Measurements from ENCODE around the gene TSPYL1.
"Not testable (repeated sequence)": the region's sequence is repeated elsewhere in the genome, so short reads cannot be mapped to it uniquely, and the experiment has no call there.

TSPYL1 gene

DNA sequence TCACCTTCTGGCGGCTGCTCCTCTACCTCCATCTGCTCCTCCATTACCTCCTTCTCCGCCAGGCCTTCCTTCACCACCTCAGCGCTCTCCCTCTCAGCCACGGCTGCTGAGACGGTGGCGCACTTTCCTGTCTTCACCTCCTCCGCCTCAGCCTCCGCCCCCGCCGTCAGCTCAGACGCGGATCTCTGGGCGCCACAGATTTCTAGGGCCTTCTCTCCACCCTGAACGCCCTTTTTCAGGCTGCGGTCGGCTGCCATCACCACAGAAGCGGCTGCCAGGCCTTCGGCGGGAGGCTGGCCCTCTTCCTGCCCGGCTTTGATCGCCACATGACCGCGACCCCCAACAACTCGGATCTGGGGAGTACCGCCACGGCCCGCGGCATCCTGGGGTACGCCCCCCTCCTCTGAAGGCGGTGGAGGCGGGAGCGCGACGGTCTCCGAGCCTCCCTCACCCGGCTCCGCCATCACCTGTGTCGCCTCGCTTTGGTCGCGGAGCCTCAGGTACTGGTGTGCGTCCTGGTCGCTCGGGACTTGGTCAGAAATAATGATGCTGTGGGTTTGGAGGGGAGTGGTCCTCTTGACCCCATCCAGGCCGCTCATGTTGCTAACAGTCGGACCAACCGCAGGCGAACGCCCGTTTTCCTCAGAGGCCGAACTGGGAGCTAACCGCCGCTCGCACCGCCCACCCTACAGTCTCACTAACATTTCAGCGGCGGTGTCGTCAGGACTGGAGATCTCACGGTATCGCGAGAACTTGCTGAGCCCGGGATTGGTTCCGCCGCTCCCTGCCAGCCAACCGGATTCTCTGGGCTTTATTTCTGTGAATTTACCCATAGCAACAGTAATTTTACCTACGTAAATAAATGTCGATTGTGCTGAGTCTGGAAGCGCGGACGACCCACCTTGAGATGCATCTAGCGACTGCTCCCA, at the start of gene TSPYL1:
TSPYL1 (minus strand) TSS at position 699 of the 929 bp plus-strand sequence; CDS start at position 599, 100 bp downstream.
- DNase-seq: peak; percentile 93 to 94

DNA sequence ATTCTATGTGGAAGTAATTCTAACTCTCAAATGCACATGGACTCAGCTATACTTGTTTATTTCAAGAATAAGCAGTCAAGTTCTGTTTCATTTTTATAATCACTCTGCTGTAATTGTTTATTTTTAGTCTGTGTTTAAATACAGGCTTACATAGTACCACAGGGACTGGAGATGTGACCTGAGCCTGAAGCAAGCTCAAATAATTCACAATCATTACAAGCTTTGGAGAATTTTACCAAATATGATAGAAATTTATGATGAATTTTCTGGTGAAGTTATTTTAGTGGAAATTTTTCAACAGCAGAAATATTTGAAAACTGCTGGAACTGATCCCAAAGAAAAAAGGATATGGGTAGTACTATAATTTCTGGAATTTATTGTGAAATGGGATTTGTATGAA, 49.4 kb upstream of the TSPYL1 start:
- DNase-seq: no peak

GRCh38 chr6:116328528-116328903, 48.8 kb upstream of the TSPYL1 start:
- DNase-seq: no peak

DNA sequence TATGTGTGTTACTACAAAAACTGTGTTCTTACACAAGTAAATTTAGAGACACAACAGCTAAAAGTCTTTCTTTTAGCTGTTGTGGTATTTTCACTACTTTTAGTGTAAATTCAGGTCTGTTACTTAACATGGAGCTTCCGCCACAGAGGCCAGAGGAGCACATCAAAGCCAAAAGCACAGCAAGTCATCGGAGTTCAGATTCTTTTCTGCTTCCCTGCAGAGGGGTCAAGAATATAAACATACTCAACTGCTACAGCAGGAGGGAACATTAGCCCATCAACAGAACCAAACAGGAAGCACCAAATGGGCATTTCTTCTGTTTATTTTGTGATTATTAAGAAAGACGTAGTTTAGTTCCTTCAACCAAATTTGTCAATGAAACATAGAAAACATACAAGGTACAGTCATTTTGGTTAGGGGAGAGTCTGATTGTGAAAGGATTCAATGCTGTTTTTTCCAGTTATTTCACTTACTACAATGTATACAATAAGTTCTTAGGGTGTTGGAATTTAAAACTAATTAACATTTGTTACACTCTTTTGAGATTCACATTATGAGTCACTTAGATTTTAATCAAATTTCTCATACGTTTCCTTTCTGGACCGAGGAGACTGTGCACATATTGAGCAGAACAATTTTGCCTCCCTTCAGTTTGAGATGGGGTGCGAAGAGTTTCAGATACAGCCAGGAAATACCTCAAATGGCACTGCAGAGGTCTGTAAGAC, 48.2 kb upstream of the TSPYL1 start:
- no peak for DNase-seq

DNA sequence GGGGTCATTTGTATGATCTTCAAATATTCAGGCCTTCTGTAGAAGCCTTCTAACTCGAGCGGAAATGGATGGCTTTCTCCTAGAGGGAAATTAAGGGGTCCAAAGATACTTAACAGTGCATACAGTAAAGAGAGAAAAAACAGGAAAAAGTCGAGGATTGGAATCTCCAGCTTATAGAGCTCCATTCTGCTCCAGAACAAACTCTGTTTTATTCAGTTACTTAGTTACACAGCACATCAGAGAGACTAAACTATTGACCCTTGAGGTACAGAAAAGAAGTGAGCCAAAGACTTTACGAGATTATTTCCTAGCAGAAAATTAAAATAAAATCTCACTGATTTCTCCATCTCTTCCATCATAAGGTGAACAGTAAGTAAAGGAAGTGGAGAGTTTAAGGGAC, 47.3 kb upstream of the TSPYL1 start:
- no peak for DNase-seq

DNA sequence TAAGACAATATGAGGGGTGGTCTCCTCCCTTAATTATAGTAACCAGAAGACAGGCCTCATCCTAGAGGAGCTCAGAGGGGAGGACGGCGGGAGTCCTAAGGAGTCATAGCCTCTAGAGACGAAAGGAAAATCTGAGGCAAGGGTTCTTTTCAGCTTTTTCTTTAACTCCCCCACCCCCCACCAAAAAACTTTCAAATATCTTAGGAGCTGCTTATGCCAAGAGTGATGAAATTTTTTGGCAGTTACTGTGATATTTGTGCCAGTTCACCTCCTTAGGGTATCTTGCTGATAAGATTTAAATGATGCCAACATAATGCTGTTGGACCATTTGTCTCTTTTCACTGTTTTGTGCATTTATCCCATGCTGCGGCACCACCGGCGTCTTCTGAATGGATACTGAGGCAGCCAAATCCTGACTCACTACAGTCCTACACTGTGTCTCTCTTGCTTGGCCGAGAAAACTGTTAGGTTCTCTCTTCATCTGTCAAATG, 46.5 kb upstream of the TSPYL1 start:
- no peak for DNase-seq

DNA sequence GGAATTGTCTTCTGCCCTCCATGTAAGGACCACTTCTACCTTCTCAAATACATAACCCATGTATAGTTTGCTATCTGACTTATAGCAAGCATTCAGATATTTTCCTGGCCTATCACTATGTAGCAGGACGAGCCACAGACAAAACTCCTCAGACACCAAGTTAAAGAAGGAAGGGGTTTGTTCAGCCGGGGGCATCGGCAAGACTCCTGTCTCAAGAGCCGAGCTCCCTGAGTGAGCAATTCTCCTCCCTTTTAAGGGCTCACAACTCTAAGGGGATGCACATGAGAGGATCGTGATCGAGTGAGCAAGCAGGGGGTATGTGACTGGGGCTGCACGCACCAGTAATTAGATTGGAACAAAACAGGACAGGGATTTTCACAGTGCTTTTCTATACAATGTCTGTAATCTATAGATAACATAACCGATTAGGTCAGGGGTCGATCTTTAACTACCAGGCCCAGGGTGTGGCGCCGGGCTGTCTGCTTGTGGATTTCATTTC, 46.0 kb upstream of the TSPYL1 start:
- not testable (repeated sequence) for DNase-seq

GRCh38 chr6:116323863-116324262, 44.1 kb upstream of the TSPYL1 start:
- DNase-seq: no peak

DNA sequence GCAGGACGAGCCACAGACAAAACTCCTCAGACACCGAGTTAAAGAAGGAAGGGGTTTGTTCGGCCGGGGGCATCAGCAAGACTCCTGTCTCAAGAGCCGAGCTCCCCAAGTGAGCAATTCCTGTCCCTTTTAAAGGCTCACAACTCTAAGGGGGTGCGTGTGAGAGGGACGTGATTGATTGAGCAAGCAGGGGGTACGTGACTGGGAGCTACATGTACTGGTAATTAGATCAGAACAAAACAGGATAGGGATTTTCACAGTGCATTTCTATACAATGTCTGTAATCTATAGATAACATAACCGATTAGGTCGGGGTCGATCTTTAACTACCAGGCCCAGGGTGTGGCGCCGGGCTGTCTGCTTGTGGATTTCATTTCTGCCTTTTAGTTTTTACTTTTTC, 42.2 kb upstream of the TSPYL1 start:
- DNase-seq: not testable (repeated sequence)

GRCh38 chr6:116316772-116317467, 37.2 kb upstream of the TSPYL1 start:
- no peak for DNase-seq

DNA sequence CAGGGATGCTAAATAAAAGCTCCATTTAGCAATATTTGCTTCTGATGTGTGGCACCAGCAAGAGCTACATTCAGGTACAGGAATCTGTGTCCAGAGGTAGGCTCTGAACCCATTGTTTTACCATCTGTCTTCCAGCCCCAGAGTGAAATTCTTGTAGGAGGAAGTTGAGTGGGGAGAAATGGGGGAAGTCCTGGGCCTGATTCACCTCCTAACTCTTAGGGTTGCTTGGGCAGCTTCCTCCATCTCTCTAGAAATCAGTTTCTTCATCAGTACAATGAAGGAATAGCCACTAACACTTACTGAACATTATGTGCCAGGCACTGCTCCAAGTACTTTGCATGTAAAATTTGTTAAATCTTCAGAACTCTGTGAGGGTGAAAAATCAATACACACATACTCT, 35.1 kb upstream of the TSPYL1 start:
- DNase-seq: no peak

- no peak for DNase-seq
Observed at GRCh38 chr6:116314218-116314617, 34.5 kb upstream of the TSPYL1 start.

DNA sequence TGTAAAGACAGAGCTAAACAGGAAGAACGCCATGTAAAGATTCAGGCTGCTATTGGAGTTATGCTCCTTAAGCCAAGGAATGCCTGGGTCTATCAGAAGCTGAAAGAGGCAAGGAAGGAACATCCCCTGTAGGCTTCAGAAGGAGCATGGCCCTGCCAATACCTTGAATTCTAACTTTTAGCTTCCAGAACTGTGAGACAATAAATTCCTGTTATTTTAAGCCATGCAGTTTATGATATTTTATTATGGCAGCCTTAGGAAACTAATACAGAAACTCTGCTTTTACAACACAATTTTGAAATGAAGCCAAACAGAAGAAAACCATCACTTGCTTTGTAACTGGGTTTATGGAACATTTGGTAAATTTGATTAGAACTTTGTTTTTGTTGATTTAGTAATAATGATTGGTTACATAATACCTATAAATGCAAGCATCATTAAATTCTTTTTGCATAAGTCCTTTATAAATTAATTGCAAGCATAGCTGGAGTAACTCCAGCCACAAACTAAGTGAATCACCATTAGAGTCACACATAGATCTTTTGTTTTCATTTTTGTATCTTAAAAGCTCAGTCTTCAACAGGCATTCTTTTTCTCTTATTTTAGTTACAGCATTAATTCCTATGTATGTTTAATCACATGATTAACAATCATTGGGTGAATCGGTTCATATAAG, 33.5 kb upstream of the TSPYL1 start:
- no peak for DNase-seq

GRCh38 chr6:116309657-116310056, 29.9 kb upstream of the TSPYL1 start:
- no peak for DNase-seq

GRCh38 chr6:116309001-116309400, 29.3 kb upstream of the TSPYL1 start:
- DNase-seq: no peak

DNA sequence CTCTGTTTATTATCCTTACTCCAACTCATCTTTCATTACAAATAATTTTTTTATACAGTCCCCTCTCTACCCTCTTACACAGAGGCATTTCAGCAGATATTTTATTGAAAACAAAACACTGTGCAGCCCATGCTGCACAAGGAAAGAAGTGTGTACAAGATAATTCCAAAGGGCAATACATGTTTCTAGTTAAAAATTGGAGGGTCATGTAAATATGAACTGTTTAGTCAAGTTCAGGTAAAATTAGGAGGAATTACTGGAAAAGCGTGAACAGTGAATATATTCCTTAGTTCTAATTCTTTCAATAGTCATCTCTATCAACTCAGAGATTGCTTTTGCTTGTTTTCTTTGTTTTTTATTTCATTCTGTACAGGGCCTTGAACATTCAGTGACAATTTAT, 27.9 kb upstream of the TSPYL1 start:
- no peak for DNase-seq

DNA sequence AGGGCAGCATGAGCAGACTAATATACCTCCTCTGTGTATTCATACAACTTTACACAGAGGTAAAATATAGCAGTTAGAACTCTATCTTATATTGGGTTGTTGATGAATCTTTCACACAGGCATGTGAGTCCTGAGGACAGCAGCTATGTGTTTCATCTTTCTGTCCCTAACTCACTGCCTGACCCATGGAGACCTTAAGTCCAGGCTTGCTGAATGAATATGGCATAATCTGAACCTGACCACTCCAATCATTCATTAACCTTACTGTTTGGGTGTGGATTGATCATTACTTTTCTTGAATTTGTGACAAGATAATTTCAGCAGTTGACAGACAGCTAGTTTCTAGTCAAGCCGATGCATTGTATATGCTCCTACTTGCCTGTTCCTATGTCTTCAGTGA, 27.3 kb upstream of the TSPYL1 start:
- DNase-seq: no peak

DNA sequence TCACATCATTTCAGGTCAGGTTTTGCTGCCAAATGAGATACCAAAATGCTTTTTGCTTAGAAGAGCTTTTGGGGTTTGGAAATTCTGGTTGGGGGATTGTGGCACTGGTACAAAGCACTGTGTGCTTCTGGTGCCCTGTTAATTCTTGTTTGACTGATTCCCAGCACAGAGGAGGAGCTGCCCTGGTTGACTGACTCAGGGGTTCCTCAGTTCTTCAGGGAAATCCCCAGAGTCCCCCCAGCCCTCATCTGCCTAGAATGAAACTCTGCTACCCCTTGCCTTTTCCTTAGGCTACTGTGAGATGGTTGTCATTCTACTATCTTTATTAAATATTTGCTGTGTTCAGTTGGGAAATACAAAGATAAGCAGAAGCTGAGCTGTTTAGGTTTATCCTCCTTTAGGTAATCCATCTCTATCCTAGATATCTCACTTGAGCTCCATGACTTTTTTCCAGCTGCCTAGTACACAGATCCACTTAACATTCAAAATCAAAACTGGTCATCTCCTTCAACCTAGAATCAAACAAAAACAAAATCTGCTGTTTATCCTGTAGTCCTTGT, 24.9 kb upstream of the TSPYL1 start:
- no peak for DNase-seq

GRCh38 chr6:116301104-116301503, 21.4 kb upstream of the TSPYL1 start:
- no peak for DNase-seq

DNA sequence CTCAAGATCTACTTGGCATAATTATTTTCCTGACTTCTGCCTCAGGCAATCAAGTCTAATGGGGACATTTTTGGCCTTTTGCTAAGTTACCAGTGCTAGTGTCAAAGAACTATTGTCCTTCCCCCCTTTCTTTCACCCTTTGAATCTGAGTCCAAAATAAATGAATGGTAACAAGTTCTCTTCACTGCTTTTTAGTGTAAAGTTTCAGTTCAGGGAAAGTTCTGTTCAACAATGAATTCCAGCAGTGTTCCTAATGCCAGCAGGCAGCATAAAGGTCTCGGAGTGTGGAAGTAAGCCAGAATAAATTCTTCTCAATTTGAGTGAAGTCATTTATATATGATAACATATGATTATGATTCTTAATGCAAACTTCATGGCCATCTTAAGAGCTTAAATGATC, 20.8 kb upstream of the TSPYL1 start:
- DNase-seq: no peak

- no peak for DNase-seq
Observed at GRCh38 chr6:116298973-116299372, 19.2 kb upstream of the TSPYL1 start.

DNA sequence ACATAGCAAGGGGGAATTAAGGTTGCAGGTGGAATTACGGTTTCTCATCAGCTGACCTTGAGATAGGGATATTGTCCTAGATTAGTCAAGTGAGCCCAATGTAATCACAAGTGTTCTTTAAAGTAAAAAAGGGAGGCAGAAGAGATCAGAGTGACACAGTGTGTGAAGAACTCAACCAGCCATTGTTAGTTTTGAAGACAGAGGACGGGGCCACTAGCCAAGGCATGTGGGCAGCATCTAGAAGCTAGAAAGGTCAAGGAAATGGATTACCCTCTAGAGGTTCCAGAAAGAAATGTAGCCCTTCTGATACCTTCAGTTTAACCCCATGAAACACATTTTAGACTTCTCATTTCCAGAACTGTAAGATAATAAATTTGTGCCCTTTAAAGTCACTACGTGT, 18.5 kb upstream of the TSPYL1 start:
- DNase-seq: no peak
